GM12878 (cell line): ENCODE measurements around the gene CYP2U1. TPM values are rescaled to one million over a fixed set of nuclear protein-coding genes. Genes with fewer than 3 reads are reported as not detected.

ENCODE experiments used
- ATAC-seq: fragments of 200-7000 bp; cut with Tn5 transposase; 3 replicates; pipeline ENCODE4 v1.9.1; 2020; ENCODE audit warnings: mild to moderate bottlenecking, moderate library complexity
- BruUV-seq: library from RNA; stranded (reverse); fragments of 400-500 nt; replicated peaks from 2 replicates; lab custom pipeline; 2021; lab: Mats Ljungman, UMichigan
- CTCF ChIA-PET: fragments of 300-600 bp; sonication (Branson Sonifier 250); formaldehyde crosslinking; extraction: SDS; loops from one replicate; lab custom pipeline; 2021; ENCODE audit warnings: inconsistent platforms; lab: Yijun Ruan, JAX
- POLR2A ChIA-PET: fragments of 350-600 bp; formaldehyde crosslinking; extraction: SDS; loops from one replicate; lab custom pipeline; 2021; ENCODE audit warnings: inconsistent platforms; lab: Charles Lee
- RAD21 ChIA-PET: fragments of 300-600 bp; sonication (Branson Sonifier 250); formaldehyde crosslinking; loops from one replicate; lab custom pipeline; 2023; ENCODE audit warnings: antibody characterized with exemption; ENCODE audit not compliant: unreplicated experiment; lab: Charles Lee
- SMC1A ChIA-PET: fragments of 300-600 bp; sonication (Branson Sonifier 250); formaldehyde crosslinking; loops from one replicate; lab custom pipeline; 2023; ENCODE audit not compliant: unreplicated experiment, uncharacterized antibody; lab: Charles Lee
- DNase-seq: peaks from one replicate; pipeline ENCODE4 v3.0.0-alpha.2; 2011; ENCODE audit warnings: low read depth, low spot score
- FAIRE-seq: peaks from 3 replicates; lab custom pipeline; 2011; peaks lifted over from hg19 to GRCh38; lab: Jason Lieb, UNC
- H2AFZ ChIP-seq: 2 replicates; pipeline ENCODE4 v1.6.0; 2011; ENCODE audit warnings: low read depth, low read length, control low read depth; ENCODE audit not compliant: control insufficient read depth
- H3K27ac ChIP-seq: 2 replicates; pipeline ENCODE4 v1.5.1; 2011; ENCODE audit warnings: control low read depth; ENCODE audit not compliant: control insufficient read depth, insufficient read depth
- H3K27me3 ChIP-seq, 2 experiments: replicated peaks in 1 of 2; 2 replicates each; pipeline versions ENCODE4 v1.6.0 to v1.6.1; 2011; ENCODE audit warnings: low read length in 1 of 2; ENCODE audit not compliant: control insufficient read depth in 2 of 2, insufficient read depth in 2 of 2
- H3K36me3 ChIP-seq, 2 experiments: 2 replicates each; pipeline ENCODE4 v1.5.1; 2011; ENCODE audit warnings: low read length in 1 of 2; ENCODE audit not compliant: control insufficient read depth in 2 of 2, insufficient read depth in 2 of 2
- H3K4me1 ChIP-seq: 2 replicates; pipeline ENCODE4 v1.6.1; 2011; ENCODE audit warnings: mild to moderate bottlenecking, low read length, moderate library complexity, mixed read lengths; ENCODE audit not compliant: control insufficient read depth, insufficient read depth
- H3K4me2 ChIP-seq: 2 replicates; pipeline ENCODE4 v1.6.0; 2011; ENCODE audit warnings: control low read depth; ENCODE audit not compliant: control insufficient read depth, insufficient read depth
- H3K4me3 ChIP-seq: fragments of 200-600 bp; sonication (generic); 2 replicates; pipeline ENCODE4 v1.5.1; 2016
- H3K79me2 ChIP-seq: 2 replicates; pipeline ENCODE4 v1.6.0; 2011; ENCODE audit warnings: low read length; ENCODE audit not compliant: control insufficient read depth, insufficient read depth
- H3K9ac ChIP-seq: 2 replicates; pipeline ENCODE4 v1.8.0; 2011; ENCODE audit warnings: low read length, control low read depth, mixed read lengths; ENCODE audit not compliant: control insufficient read depth, insufficient read depth
- H3K9me3 ChIP-seq: replicated peaks from 3 replicates; pipeline ENCODE4 v1.5.1; 2011; ENCODE audit warnings: mild to moderate bottlenecking, low read length; ENCODE audit not compliant: control insufficient read depth, insufficient read depth
- H4K20me1 ChIP-seq: 2 replicates; pipeline ENCODE4 v1.6.0; 2011; ENCODE audit not compliant: control insufficient read depth, insufficient read depth
- BCL11A ChIP-seq: IDR thresholded peaks from 2 replicates; pipeline ENCODE4 v1.6.1; 2011; ENCODE audit warnings: low read depth, low read length
- EP300 ChIP-seq, 2 experiments: fragments of 150-350 bp in 1 of 2; IDR thresholded peaks; 2 replicates each; pipeline ENCODE4 v1.6.1; 2011 to 2012; ENCODE audit warnings: low read depth in 2 of 2, low read length in 2 of 2, borderline replicate concordance in 1 of 2, improper control_type of control experiment in 1 of 2, inconsistent platforms in 1 of 2; ENCODE audit not compliant: control insufficient read depth in 1 of 2
- LARP7 ChIP-seq: fragments of 450-650 bp; IDR thresholded peaks from 2 replicates; pipeline ENCODE4 v1.6.1; 2017; ENCODE audit warnings: mild to moderate bottlenecking
- MLLT1 ChIP-seq: fragments of 450-650 bp; IDR thresholded peaks from 2 replicates; pipeline ENCODE4 v1.6.1; 2016; ENCODE audit warnings: mild to moderate bottlenecking
- MYC ChIP-seq: IDR thresholded peaks from 2 replicates; pipeline ENCODE4 v1.6.1; 2011; ENCODE audit warnings: mild to moderate bottlenecking, low read length, moderate library complexity, inconsistent platforms; ENCODE audit not compliant: insufficient read depth, insufficient replicate concordance, insufficient read length, severe bottlenecking
- NR2F1 ChIP-seq: fragments of 450-650 bp; conservative IDR thresholded peaks from 2 replicates; pipeline ENCODE4 v1.6.1; 2017; ENCODE audit warnings: mild to moderate bottlenecking
- PML ChIP-seq: IDR thresholded peaks from 2 replicates; pipeline ENCODE4 v1.6.1; 2012; ENCODE audit warnings: low read length, inconsistent platforms
- POLR2A ChIP-seq: IDR thresholded peaks from 2 replicates; pipeline ENCODE4 v1.6.1; 2011; ENCODE audit warnings: low read depth, mild to moderate bottlenecking, low read length
- RAD21 ChIP-seq: IDR thresholded peaks from 2 replicates; pipeline ENCODE4 v1.6.1; 2011; ENCODE audit warnings: mild to moderate bottlenecking, low read depth, low read length, moderate library complexity; ENCODE audit not compliant: insufficient read depth
- STAT3 ChIP-seq: IDR thresholded peaks from 2 replicates; pipeline ENCODE4 v1.6.1; 2011; ENCODE audit warnings: low read depth, low read length, improper control_type of control experiment
- SUPT20H ChIP-seq: IDR thresholded peaks from 2 replicates; pipeline ENCODE4 v1.6.1; 2011; ENCODE audit warnings: low read depth, mild to moderate bottlenecking, low read length, moderate library complexity, borderline replicate concordance; ENCODE audit not compliant: control insufficient read depth
- TARDBP ChIP-seq: IDR thresholded peaks from 2 replicates; pipeline ENCODE4 v1.6.1; 2016; ENCODE audit warnings: borderline replicate concordance
- USF1 ChIP-seq: IDR thresholded peaks from 2 replicates; pipeline ENCODE4 v1.6.1; 2011; ENCODE audit warnings: borderline replicate concordance, low read depth, mild to moderate bottlenecking, moderate library complexity, mixed read lengths, low read length; ENCODE audit not compliant: insufficient read depth; ENCODE audit errors: extremely low read length
- WGBS: methylation state at CpG from one replicate; pipeline ENCODE4 v1.1.6; 2016; ENCODE audit warnings: low lambda C conversion rate; ENCODE audit not compliant: insufficient replicate concordance, insufficient coverage; ENCODE audit errors: missing lambda C conversion rate; 5-methylcytosine and 5-hydroxymethylcytosine counted together
- in situ Hi-C: fragments of 300-500 bp; cut with MboI; formaldehyde crosslinking; loops from 9 replicates; pipeline ENCODE4 v1.14.3; 2018; ENCODE audit warnings: mixed read lengths
- intact Hi-C: fragments of 100-400 bp; cut with micrococcal nuclease; formaldehyde crosslinking; loops from one replicate; pipeline ENCODE4 v1.14.2; 2022; ENCODE audit not compliant: unreplicated experiment
- polyA plus RNA-seq, 11 experiments: library from polyadenylated mRNA; depleted of rRNA in 4 of 11; unstranded in 6 of 11; stranded (reverse) in 5 of 11; fragments of >200 nt; fragmentation: Nextera tagmentation in 4 of 11; fragmentation: Illumina TruSeq in 1 of 11; extraction: Ambion mirVana in 4 of 11; extraction: Trizol in 1 of 11; gene quantifications; 1 replicate in 1 of 11; 2 replicates in 10 of 11; pipeline versions ENCODE4 v1.2.1 to v1.2.3, GENCODE V29; 2011 to 2016; ENCODE audit warnings: inconsistent platforms in 2 of 11, missing spikeins in 2 of 11, low read depth in 1 of 11
- total RNA-seq, 4 experiments: library from RNA; depleted of rRNA in 3 of 4; stranded (reverse); fragments of >200 nt in 3 of 4; fragmentation: Illumina TruSeq in 1 of 4; extraction: Trizol in 1 of 4; gene quantifications; 2 replicates each; pipeline versions ENCODE4 v1.2.1 to v1.2.3, GENCODE V29; 2013 to 2021
- TF ChIP-seq, protein P1 (sequence below): IDR thresholded peaks from 2 replicates; pipeline ENCODE4 v1.6.1; 2012; ENCODE audit warnings: low read length, inconsistent platforms
- TF ChIP-seq, protein P2 (sequence below): fragments of 450-650 bp; IDR thresholded peaks from 2 replicates; pipeline ENCODE4 v1.6.1; 2017; ENCODE audit warnings: low read depth, mild to moderate bottlenecking, moderate library complexity

The CYP2U1 gene
- total and polyA plus RNA-seq, 10 of the 15 experiments (the other 5 are each of a cell fraction or from before 2014, with no cell fraction given): 0.41 to 3.4 (median 2.9) TPM

DNA sequence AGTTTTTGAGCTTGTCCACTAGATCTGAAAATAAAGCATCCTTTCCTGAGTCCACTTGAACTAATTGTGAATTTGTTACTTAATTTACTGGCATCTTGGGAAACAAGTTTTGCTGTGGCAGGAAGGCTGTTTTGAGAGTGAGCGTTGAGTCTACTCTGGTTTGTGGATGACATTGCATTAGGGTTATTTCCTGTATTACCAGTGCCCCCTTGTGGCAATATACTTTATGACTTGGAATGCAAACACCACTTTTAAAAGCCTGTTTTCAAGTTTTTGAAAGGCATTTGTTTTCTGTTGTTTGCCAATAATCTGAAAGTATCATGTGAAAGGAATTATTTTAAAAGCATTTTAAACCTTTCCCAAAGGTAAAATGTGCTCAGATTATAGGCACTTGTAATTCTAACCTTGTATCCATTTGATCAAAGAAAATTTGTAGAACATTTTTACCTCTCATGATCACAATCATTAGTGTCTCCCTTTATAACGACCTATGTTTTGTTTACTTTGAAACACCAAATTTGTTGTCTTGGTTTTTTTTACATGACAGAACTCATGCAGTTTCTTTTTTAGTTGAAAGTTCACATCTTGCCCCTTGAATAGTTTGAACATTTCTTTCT lies 18.0 kb upstream of the CYP2U1 start (continued):
- TF ChIP-seq EP300 (IDR thresholded peaks at IDR 0.05; ENCODE audit: borderline replicate concordance in 1 of 2, control insufficient read depth in 1 of 2, low read depth in 2 of 2, low read length in 2 of 2): no peak
- TF ChIP-seq POLR2A: no peak
- TF ChIP-seq MLLT1: no peak
- no peak for TF ChIP-seq BCL11A
- no peak for TF ChIP-seq PML

GRCh38 chr4:107915220-107915619 lies 16.1 kb upstream of the CYP2U1 start:
- Histone ChIP-seq H3K36me3 (no peaks in the 10 kb centered on the region), H3K4me3 (no peak overlapping the region), H3K79me2 (no peaks in the 10 kb centered on the region), H3K9ac (no peak overlapping the region), H3K27ac (no peak overlapping the region), H3K27me3 (no peaks in the 10 kb centered on the region), H3K4me2 (no peak overlapping the region), H4K20me1 (no peaks in the 10 kb centered on the region), H2AFZ (no peak overlapping the region), H3K4me1 (no peaks in the 10 kb centered on the region), H3K9me3 (no peaks in the 10 kb centered on the region; the same call in 1 of the 3 replicates)
- WGBS: 85% methylated on average over 1 of the region's 1 CpG
- ChIA-PET RAD21 (interaction anchor here (0.8 kb wide), 1 partner anchor 157 kb away, joined by 3 read pairs; no protein-coding TSS in a partner anchor), SMC1A (no interaction called here), POLR2A (interaction anchor here (0.5 kb wide), 1 partner anchor 1369 kb away, joined by 3 read pairs; no protein-coding TSS in a partner anchor), CTCF (interaction anchor here (1.1 to 3.1 kb wide), 3 partner anchors 25 to 157 kb away, joined by 3 to 17 read pairs (median 3); no protein-coding TSS in a partner anchor)
- no peak for DNase-seq
- no TSS peak for BruUV-seq
- in situ Hi-C loops: no loop called here
- FAIRE-seq: no peak
- no peak for ATAC-seq
- intact Hi-C loops: no loop called here
- TF ChIP-seq SUPT20H (no peak), NR2F1 (no peak), MYC (no peak), LARP7 (no peak), TARDBP (no peak), STAT3 (no peak), RAD21 (no peak), USF1 (no peak)
- TF ChIP-seq, protein P1, sequence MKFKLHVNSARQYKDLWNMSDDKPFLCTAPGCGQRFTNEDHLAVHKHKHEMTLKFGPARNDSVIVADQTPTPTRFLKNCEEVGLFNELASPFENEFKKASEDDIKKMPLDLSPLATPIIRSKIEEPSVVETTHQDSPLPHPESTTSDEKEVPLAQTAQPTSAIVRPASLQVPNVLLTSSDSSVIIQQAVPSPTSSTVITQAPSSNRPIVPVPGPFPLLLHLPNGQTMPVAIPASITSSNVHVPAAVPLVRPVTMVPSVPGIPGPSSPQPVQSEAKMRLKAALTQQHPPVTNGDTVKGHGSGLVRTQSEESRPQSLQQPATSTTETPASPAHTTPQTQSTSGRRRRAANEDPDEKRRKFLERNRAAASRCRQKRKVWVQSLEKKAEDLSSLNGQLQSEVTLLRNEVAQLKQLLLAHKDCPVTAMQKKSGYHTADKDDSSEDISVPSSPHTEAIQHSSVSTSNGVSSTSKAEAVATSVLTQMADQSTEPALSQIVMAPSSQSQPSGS: no peak
- TF ChIP-seq, protein P2, sequence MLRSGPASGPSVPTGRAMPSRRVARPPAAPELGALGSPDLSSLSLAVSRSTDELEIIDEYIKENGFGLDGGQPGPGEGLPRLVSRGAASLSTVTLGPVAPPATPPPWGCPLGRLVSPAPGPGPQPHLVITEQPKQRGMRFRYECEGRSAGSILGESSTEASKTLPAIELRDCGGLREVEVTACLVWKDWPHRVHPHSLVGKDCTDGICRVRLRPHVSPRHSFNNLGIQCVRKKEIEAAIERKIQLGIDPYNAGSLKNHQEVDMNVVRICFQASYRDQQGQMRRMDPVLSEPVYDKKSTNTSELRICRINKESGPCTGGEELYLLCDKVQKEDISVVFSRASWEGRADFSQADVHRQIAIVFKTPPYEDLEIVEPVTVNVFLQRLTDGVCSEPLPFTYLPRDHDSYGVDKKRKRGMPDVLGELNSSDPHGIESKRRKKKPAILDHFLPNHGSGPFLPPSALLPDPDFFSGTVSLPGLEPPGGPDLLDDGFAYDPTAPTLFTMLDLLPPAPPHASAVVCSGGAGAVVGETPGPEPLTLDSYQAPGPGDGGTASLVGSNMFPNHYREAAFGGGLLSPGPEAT: no peak
